ENCODE measurements around the gene SLC66A2. TPM values are rescaled to one million over a fixed set of nuclear protein-coding genes. Genes with fewer than 3 reads are reported as not detected.

The SLC66A2 gene
- total RNA-seq, 2 donors from 2014 or later, result 35.1 to 40.1 TPM

- Mint-ChIP-seq H3K27ac (no peak overlapping the region), H3K4me1 (ENCODE audit: low read depth) (no peaks in the 10 kb centered on the region), H3K36me3 (ENCODE audit: insufficient read depth in 2 of 2) (peaks cover 47 to 75% of the 10 kb centered on the region in 2 donors), H3K27me3 (ENCODE audit: low read depth) (no peaks in the 10 kb centered on the region), H3K4me3 (no peak overlapping the region), H3K9me3 (peaks cover 17 to 24% of the 10 kb centered on the region in 2 donors)
- ATAC-seq (replicated peaks in 1 of 2), result no peak
- no peak for DNase-seq
These were observed 16.4 kb downstream of the SLC66A2 start for GRCh38 chr18:79935098-79935480.

GRCh38 chr18:79934311-79935097, 16.9 kb downstream of the SLC66A2 start:
- DNase-seq (no peak), ATAC-seq (replicated peaks in 1 of 2) (no peak)
- Mint-ChIP-seq H3K36me3 (ENCODE audit: insufficient read depth in 2 of 2) (peaks cover 49 to 78% of the 10 kb centered on the region in 2 donors), H3K27ac (no peak overlapping the region), H3K4me3 (no peak overlapping the region), H3K27me3 (ENCODE audit: low read depth) (no peaks in the 10 kb centered on the region), H3K9me3 (peaks cover 21 to 29% of the 10 kb centered on the region in 2 donors), H3K4me1 (ENCODE audit: low read depth) (no peaks in the 10 kb centered on the region)

DNA sequence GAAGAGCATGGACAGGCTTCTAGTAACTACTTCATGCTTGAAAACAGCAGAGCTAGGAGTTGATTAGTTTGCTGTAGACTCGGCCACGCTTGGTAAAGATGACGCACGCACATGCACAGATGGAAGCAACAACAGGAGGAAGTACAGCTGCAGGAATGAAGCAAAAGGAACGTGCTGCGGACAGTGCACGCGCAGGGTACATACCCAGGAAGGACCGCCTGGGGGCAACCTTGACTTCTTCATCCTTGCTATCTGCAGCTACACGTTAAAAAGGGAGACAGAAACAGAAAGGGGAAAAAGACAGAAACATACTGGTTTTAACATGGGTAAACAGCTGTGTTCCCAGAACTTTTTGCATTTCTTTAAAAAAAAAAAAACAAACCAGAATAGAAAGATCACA, 17.7 kb downstream of the SLC66A2 start:
- H3K4me1 Mint-ChIP-seq (ENCODE audit: low read depth), result peaks cover 3% of the 10 kb centered on the region
- peaks cover 25 to 33% of the 10 kb centered on the region in 2 donors for H3K9me3 Mint-ChIP-seq
- no peak for DNase-seq
- H3K4me3 Mint-ChIP-seq, result no peak overlapping the region
- no peak overlapping the region for H3K27ac Mint-ChIP-seq
- H3K27me3 Mint-ChIP-seq (ENCODE audit: low read depth), result no peaks in the 10 kb centered on the region
- H3K36me3 Mint-ChIP-seq (ENCODE audit: insufficient read depth in 2 of 2), result peaks cover 55 to 78% of the 10 kb centered on the region in 2 donors
- ATAC-seq (replicated peaks in 1 of 2), result no peak

- peaks cover 5% of the 10 kb centered on the region for H3K4me1 Mint-ChIP-seq (ENCODE audit: low read depth)
These were observed 18.5 kb downstream of the SLC66A2 start for GRCh38 chr18:79932907-79933306.

GRCh38 chr18:79931475-79931874, 20.0 kb downstream of the SLC66A2 start:
- H3K4me3 Mint-ChIP-seq, result no peak overlapping the region
- DNase-seq, result no peak
- H3K4me1 Mint-ChIP-seq (ENCODE audit: low read depth), result peaks cover 5% of the 10 kb centered on the region
- H3K27ac Mint-ChIP-seq, result no peak overlapping the region
- no peaks in the 10 kb centered on the region for H3K27me3 Mint-ChIP-seq (ENCODE audit: low read depth)
- ATAC-seq (replicated peaks in 1 of 2), result no peak
- peaks cover 48 to 62% of the 10 kb centered on the region in 2 donors for H3K36me3 Mint-ChIP-seq (ENCODE audit: insufficient read depth in 2 of 2)
- peaks cover 25 to 33% of the 10 kb centered on the region in 2 donors for H3K9me3 Mint-ChIP-seq

More at GRCh38 chr18:79932907-79933306, 18.5 kb downstream of the SLC66A2 start:
- H3K9me3 Mint-ChIP-seq, result peaks cover 25 to 33% of the 10 kb centered on the region in 2 donors
- H3K27me3 Mint-ChIP-seq (ENCODE audit: low read depth), result no peaks in the 10 kb centered on the region
- H3K36me3 Mint-ChIP-seq (ENCODE audit: insufficient read depth in 2 of 2), result peaks cover 57 to 76% of the 10 kb centered on the region in 2 donors
- no peak for ATAC-seq (replicated peaks in 1 of 2)
- no peak for DNase-seq
- H3K27ac Mint-ChIP-seq, result no peak overlapping the region
- no peak overlapping the region for H3K4me3 Mint-ChIP-seq

DNA sequence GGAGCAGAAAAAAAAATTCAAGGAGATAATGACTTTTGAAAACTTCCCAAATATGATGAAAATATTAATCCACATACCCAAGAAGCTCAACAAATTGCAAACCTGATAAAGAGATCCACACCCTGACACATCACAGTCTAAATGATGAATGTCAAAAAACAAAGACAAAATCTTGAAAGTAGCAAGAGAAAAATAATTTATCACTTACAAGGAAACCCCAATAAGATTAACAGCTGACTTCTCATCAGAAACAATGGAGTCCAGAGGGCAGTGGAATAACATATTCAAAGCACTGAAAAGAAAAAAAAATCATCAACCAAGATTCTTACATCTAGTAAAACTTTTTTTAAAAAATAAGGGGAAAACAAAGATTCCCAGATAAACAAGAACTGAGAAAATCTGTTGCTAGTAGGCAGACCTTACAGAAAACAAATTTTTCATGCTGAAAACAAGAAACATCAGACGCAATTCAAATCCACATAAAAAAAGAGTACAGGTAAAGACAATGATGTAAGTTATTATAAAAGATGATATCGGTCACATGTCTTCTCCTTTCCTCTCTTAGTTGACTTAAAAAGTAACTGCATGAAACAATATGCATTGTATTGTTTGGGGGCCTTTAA, 21.3 kb downstream of the SLC66A2 start:
- Mint-ChIP-seq H3K9me3 (peaks cover 21 to 27% of the 10 kb centered on the region in 2 donors), H3K4me3 (no peak overlapping the region), H3K4me1 (ENCODE audit: low read depth) (peaks cover 5% of the 10 kb centered on the region), H3K27ac (no peak overlapping the region), H3K27me3 (ENCODE audit: low read depth) (no peaks in the 10 kb centered on the region), H3K36me3 (ENCODE audit: insufficient read depth in 2 of 2) (peaks cover 41 to 50% of the 10 kb centered on the region in 2 donors)
- DNase-seq (no peak), ATAC-seq (replicated peaks in 1 of 2) (no peak)

DNA sequence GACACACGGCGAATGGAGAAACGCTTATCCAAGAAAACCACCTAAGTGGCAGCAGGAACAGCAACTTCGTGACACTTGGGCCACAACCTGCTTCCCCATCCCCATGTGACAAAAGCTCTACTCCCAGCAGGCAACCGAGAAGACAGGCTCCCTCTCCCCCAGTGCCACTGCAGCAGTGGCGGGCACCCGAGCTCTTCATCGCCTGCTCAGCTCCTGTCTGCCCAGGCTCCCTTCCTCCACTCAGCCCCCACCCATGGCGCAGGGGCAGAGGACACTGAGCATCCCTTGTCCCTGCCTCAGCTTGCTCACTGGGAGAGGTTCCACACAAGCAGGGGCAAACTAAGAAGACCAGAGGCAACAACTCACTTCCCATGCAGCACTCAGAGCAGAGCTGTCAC, 22.9 kb downstream of the SLC66A2 start:
- peaks cover 30 to 42% of the 10 kb centered on the region in 2 donors for H3K36me3 Mint-ChIP-seq (ENCODE audit: insufficient read depth in 2 of 2)
- DNase-seq (no peak), ATAC-seq (replicated peaks in 1 of 2) (no peak)
- H3K9me3 Mint-ChIP-seq, result peaks cover 17 to 21% of the 10 kb centered on the region in 2 donors
- no peaks in the 10 kb centered on the region for H3K27me3 Mint-ChIP-seq (ENCODE audit: low read depth)
- H3K4me3 Mint-ChIP-seq, result no peak overlapping the region
- no peak overlapping the region for H3K27ac Mint-ChIP-seq
- H3K4me1 Mint-ChIP-seq (ENCODE audit: low read depth), result peaks cover 5% of the 10 kb centered on the region

DNA sequence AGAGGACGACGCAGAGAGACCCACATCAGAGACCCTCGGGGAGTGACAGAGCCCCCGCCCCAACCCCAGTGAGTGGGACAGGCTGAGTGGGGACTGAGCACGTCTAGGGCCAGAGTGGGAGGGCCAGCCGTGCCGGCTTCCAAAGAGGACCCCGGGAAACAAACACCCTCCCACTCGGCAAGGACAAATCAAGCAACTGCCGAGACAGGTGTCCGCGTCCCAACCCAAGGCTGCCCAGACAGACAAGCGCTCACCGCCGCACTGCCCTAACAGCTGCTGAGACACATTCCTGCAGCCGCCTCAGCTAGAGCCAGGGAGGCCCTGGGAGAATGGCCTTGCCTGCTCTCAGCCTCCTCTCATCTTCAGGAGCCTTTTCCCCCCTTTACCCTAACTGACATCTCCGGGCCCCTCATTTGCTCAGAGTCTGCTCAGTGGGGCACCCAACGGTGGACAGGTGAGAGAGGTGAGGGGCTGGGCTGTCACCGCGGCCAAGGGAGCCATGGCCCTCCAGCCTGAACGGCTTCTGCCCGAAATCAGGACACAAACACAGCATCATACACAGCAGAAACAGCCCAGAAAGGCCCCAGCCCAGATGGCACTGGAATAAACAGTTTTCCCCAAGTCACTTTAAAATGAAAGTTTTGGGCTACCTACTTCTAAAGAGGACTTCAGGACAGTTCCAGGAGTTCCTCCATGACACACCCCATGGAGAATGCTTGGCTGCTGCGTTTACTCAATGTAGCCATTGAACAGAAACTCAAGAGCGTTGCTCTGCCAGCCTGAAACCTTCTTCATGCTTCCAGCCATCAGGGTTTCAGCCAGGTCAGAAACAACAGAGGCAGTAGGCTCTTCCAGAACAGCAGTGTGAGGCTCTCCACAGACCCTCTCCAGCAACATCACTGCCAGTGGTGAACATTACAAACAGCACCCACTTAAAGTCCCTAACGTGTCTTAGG, 23.6 kb downstream of the SLC66A2 start:
- H3K36me3 Mint-ChIP-seq (ENCODE audit: insufficient read depth in 2 of 2), result peaks cover 28 to 36% of the 10 kb centered on the region in 2 donors
- no peaks in the 10 kb centered on the region for H3K27me3 Mint-ChIP-seq (ENCODE audit: low read depth)
- no peak for ATAC-seq (replicated peaks in 1 of 2)
- H3K9me3 Mint-ChIP-seq, result peaks cover 14 to 18% of the 10 kb centered on the region in 2 donors
- H3K27ac Mint-ChIP-seq, result no peak overlapping the region
- no peak overlapping the region for H3K4me3 Mint-ChIP-seq
- no peak for DNase-seq
- peaks cover 5% of the 10 kb centered on the region for H3K4me1 Mint-ChIP-seq (ENCODE audit: low read depth)

- ATAC-seq (replicated peaks in 1 of 2) (no peak), DNase-seq (no peak)
- Mint-ChIP-seq H3K9me3 (peaks cover 11 to 12% of the 10 kb centered on the region in 2 donors), H3K4me1 (ENCODE audit: low read depth) (peaks cover 5% of the 10 kb centered on the region), H3K27me3 (ENCODE audit: low read depth) (no peaks in the 10 kb centered on the region), H3K36me3 (ENCODE audit: insufficient read depth in 2 of 2) (peaks cover 21 to 27% of the 10 kb centered on the region in 2 donors), H3K27ac (no peak overlapping the region), H3K4me3 (no peak overlapping the region)
These were observed 24.5 kb downstream of the SLC66A2 start for GRCh38 chr18:79926715-79927606.

DNA sequence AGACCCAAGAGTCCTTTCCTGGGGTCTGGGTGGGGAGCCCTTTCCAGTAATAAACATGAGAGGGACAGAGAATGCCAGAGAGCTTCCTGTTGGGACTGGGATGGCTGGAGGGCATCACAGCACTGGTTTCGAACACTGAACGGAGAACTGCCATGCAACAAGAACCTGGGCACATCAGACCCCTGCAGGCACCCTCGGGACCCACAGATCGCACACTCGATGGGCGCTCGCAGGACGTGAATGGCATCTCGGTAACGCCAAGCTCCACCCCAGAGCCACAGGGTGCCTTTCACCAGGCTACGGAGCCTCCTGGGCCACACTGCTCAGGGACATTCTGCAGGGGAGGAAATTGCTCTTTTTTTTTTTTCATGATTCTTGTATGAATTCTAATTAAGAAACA, 25.1 kb downstream of the SLC66A2 start:
- Mint-ChIP-seq H3K27ac (no peak overlapping the region), H3K27me3 (ENCODE audit: low read depth) (no peaks in the 10 kb centered on the region), H3K4me3 (no peak overlapping the region), H3K9me3 (peaks cover 10 to 11% of the 10 kb centered on the region in 2 donors), H3K36me3 (ENCODE audit: insufficient read depth in 2 of 2) (peaks cover 19 to 25% of the 10 kb centered on the region in 2 donors), H3K4me1 (ENCODE audit: low read depth) (peaks cover 5% of the 10 kb centered on the region)
- ATAC-seq (replicated peaks in 1 of 2) (no peak), DNase-seq (no peak)

DNA sequence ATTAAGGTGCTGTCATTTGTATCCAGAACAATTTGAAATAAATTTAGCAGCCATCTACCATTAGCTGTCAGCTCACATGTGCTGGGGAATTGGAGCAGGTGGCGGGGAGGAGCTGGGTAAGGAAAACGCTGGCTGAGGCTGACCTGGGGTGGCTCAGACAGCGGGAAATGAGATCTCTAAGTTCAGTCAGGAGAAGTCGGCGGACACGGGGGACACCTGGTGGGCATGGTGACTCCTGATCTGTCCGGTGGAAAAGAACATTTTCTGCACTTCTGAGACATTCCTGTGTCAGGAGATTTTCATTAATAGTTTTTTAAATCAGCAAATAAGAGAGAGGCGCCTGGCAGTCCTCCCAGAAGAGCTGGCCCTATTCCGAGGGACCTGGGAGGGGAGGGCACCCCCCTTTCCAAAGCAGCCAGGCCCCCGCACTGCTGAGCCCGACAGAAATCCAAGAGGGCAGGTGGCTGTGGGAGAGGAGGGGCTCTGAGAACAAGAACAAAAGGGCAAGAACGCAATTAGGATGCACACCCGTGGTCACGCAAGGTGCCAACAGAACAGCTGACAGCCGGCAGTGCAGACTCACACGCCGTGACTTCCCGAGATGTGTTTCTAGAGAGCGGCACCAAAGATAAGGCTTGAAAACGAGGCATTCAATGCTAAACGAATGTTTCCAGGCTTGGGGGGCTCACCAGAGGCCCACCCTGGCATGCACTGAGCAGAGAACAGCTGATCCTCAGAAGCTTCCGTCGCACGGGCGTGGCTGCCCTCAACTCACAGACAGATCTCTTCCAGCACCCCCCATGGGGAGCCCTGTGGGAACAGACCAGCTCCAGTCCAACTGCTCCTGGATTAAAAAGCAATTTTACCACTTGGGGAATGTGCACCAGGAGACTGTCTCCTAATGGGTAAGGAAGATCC, 26.4 kb downstream of the SLC66A2 start:
- no peak overlapping the region for H3K4me3 Mint-ChIP-seq
- H3K27ac Mint-ChIP-seq, result no peak overlapping the region
- H3K4me1 Mint-ChIP-seq (ENCODE audit: low read depth), result peaks cover 5% of the 10 kb centered on the region
- DNase-seq (no peak), ATAC-seq (replicated peaks in 1 of 2) (no peak)
- peaks cover 16 to 18% of the 10 kb centered on the region in 2 donors for H3K36me3 Mint-ChIP-seq (ENCODE audit: insufficient read depth in 2 of 2)
- H3K9me3 Mint-ChIP-seq, result peaks cover 7 to 9% of the 10 kb centered on the region in 2 donors
- H3K27me3 Mint-ChIP-seq (ENCODE audit: low read depth), result no peaks in the 10 kb centered on the region
